Gastrocnemius medialis (tissue), 4 donors: ENCODE data around the gene XXYLT1. TPM values are rescaled to one million over a fixed set of nuclear protein-coding genes. Genes with fewer than 3 reads are reported as not detected.

Source experiments
- ATAC-seq, 2 donors: fragments of 150-250 bp; one replicate each; pipeline ENCODE4 v1.9.1; 2016
- DNase-seq, 2 donors: peaks; one replicate each; pipeline ENCODE4 v3.0.0-alpha.2; 2019
- H3K27ac ChIP-seq, 4 donors: fragments of 200-600 bp; sonication (generic); 1 replicate in 1 of 4; 2 replicates in 3 of 4; pipeline ENCODE4 v1.5.1; 2016 to 2018; ENCODE audit warnings: mild to moderate bottlenecking in 2 of 4, moderate library complexity in 1 of 4
- H3K27me3 ChIP-seq, 3 donors: fragments of 200-600 bp; sonication (generic) in 2 of 3; 1 replicate in 1 of 3; 2 replicates in 2 of 3; pipeline versions ENCODE4 v1.5.1 to v1.6.0; 2016 to 2019; ENCODE audit warnings: mild to moderate bottlenecking in 1 of 3, moderate library complexity in 1 of 3
- H3K36me3 ChIP-seq, 2 donors: fragments of 200-600 bp; sonication (generic) in 1 of 2; one replicate each; pipeline ENCODE4 v1.5.1; 2017 to 2018
- H3K4me1 ChIP-seq, 2 donors: fragments of 200-600 bp; sonication (generic) in 1 of 2; one replicate each; pipeline ENCODE4 v1.5.1; 2016 to 2017; ENCODE audit warnings: mild to moderate bottlenecking in 2 of 2
- H3K4me3 ChIP-seq, 4 donors: fragments of 200-600 bp; sonication (generic) in 3 of 4; 1 replicate in 1 of 4; 2 replicates in 3 of 4; pipeline ENCODE4 v1.5.1; 2016 to 2019; ENCODE audit warnings: mild to moderate bottlenecking in 2 of 4
- H3K9me3 ChIP-seq, 3 donors: fragments of 200-600 bp; sonication (generic) in 2 of 3; 1 replicate in 1 of 3; 2 replicates in 2 of 3; pipeline ENCODE4 v1.5.1; 2016 to 2019
- CTCF ChIP-seq, 5 experiments: fragments of 450-650 bp in 3 of 5; fragments of 200-600 bp in 2 of 5; sonication (generic) in 2 of 5; IDR thresholded peaks in 4 of 5; conservative IDR thresholded peaks in 1 of 5; 1 replicate in 4 of 5; 2 replicates in 1 of 5; pipeline ENCODE4 v1.5.1; 2016 to 2019; ENCODE audit warnings: antibody characterized with exemption in 5 of 5, mild to moderate bottlenecking in 3 of 5, moderate library complexity in 3 of 5
- POLR2A ChIP-seq, 2 donors: fragments of 450-650 bp; IDR thresholded peaks; one replicate each; pipeline ENCODE4 v1.6.1; 2017; ENCODE audit warnings: antibody characterized with exemption in 2 of 2, mild to moderate bottlenecking in 2 of 2, moderate library complexity in 2 of 2
- in situ Hi-C, 4 donors: fragments of 200-750 bp; cut with MboI; loops; one replicate each; pipeline versions ENCODE4 v1.15.0 to v1.8.0; 2017; ENCODE audit warnings: low sequenced_read_pairs in 4 of 4
- intact Hi-C: fragments of 100-400 bp; cut with DNase I; formaldehyde crosslinking; loops from one replicate; pipeline ENCODE4 v1.15.1; 2023; ENCODE audit warnings: low total_unique reads
- total RNA-seq, 4 donors: library from RNA; depleted of rRNA; stranded (reverse); fragments of >200 nt; gene quantifications; one replicate each; pipeline versions ENCODE4 v1.1.0 to v1.2.3, GENCODE V29; 2016

Gene XXYLT1
- total RNA-seq, 4 donors from 2014 or later = 0.87 to 3.1 (median 1.3) TPM

- H3K27me3 ChIP-seq = no peaks in the 10 kb centered on the region
- no peak for TF ChIP-seq CTCF (IDR thresholded peaks at IDR 0.05 in 4 of 5, conservative IDR thresholded peaks at IDR 0.05 in 1 of 5)
- TF ChIP-seq POLR2A (IDR thresholded peaks at IDR 0.05) = no peak
- no peak overlapping the region for H3K27ac ChIP-seq
- DNase-seq (no peak), ATAC-seq (no peak)
- in situ Hi-C loops = no loop called here
- H3K4me3 ChIP-seq = no peak overlapping the region
- intact Hi-C loops = no loop called here
- peaks cover 0 to 6% of the 10 kb centered on the region in 2 donors for H3K36me3 ChIP-seq
- peaks cover 9 to 21% of the 10 kb centered on the region in 2 donors for H3K4me1 ChIP-seq
- H3K9me3 ChIP-seq = no peaks in the 10 kb centered on the region
These were observed 198.8 kb downstream of the XXYLT1 start for GRCh38 chr3:195071916-195072820.

GRCh38 chr3:195071011-195071728 is 199.8 kb downstream of the XXYLT1 start:
- Histone ChIP-seq H3K4me1 (peaks cover 9 to 21% of the 10 kb centered on the region in 2 donors), H3K27me3 (no peaks in the 10 kb centered on the region), H3K27ac (peak overlapping the region in 1 of 4 donors; percentile 22), H3K4me3 (no peak overlapping the region), H3K36me3 (peaks cover 0 to 6% of the 10 kb centered on the region in 2 donors), H3K9me3 (no peaks in the 10 kb centered on the region)
- intact Hi-C loops = no loop called here
- ATAC-seq = peak; percentile 48 to 72
- in situ Hi-C loops = no loop called here
- no peak for DNase-seq
- TF ChIP-seq CTCF (IDR thresholded peaks at IDR 0.05 in 4 of 5, conservative IDR thresholded peaks at IDR 0.05 in 1 of 5) (no peak), POLR2A (IDR thresholded peaks at IDR 0.05) (no peak)

GRCh38 chr3:195070336-195070735 is 200.6 kb downstream of the XXYLT1 start:
- DNase-seq (no peak), ATAC-seq (no peak)
- in situ Hi-C loops (no loop called here), intact Hi-C loops (no loop called here)
- no peaks in the 10 kb centered on the region for H3K9me3 ChIP-seq
- peaks cover 0 to 6% of the 10 kb centered on the region in 2 donors for H3K36me3 ChIP-seq
- no peak overlapping the region for H3K27ac ChIP-seq
- TF ChIP-seq CTCF (IDR thresholded peaks at IDR 0.05 in 4 of 5, conservative IDR thresholded peaks at IDR 0.05 in 1 of 5) (no peak), POLR2A (IDR thresholded peaks at IDR 0.05) (no peak)
- H3K4me3 ChIP-seq = no peak overlapping the region
- H3K4me1 ChIP-seq = peaks cover 9 to 21% of the 10 kb centered on the region in 2 donors
- H3K27me3 ChIP-seq = no peaks in the 10 kb centered on the region

- TF ChIP-seq POLR2A (IDR thresholded peaks at IDR 0.05) (no peak), CTCF (IDR thresholded peaks at IDR 0.05 in 4 of 5, conservative IDR thresholded peaks at IDR 0.05 in 1 of 5) (no peak)
- DNase-seq = no peak
- intact Hi-C loops = no loop called here
- H3K9me3 ChIP-seq = no peaks in the 10 kb centered on the region
- H3K36me3 ChIP-seq = peaks cover 0 to 6% of the 10 kb centered on the region in 2 donors
- no peak overlapping the region for H3K27ac ChIP-seq
- H3K27me3 ChIP-seq = no peaks in the 10 kb centered on the region
- ATAC-seq = no peak
- peaks cover 13 to 21% of the 10 kb centered on the region in 2 donors for H3K4me1 ChIP-seq
- in situ Hi-C loops = no loop called here
- no peak overlapping the region for H3K4me3 ChIP-seq
These were observed 201.3 kb downstream of the XXYLT1 start for GRCh38 chr3:195069501-195070251.
